PFSK-1 (cell line): ENCODE data around the gene DNAH10.

Source experiments
- FOXP2 ChIP-seq: optimal IDR thresholded peaks from 2 replicates; pipeline ENCODE3; 2011; ENCODE audit warnings: borderline replicate concordance, control low read depth, inconsistent platforms; ENCODE audit not compliant: insufficient read depth; ENCODE audit errors: extremely low read length, extremely low read depth
- POLR2AphosphoS5 ChIP-seq: IDR thresholded peaks from 2 replicates; pipeline ENCODE4 v1.6.1; 2012; ENCODE audit warnings: low read depth, mild to moderate bottlenecking, control low read depth, low read length, moderate library complexity
- SIN3A ChIP-seq: IDR thresholded peaks from 2 replicates; pipeline ENCODE4 v1.6.1; 2012; ENCODE audit warnings: mild to moderate bottlenecking, low read length, moderate library complexity, borderline replicate concordance; ENCODE audit not compliant: insufficient read depth
- TAF1 ChIP-seq: IDR thresholded peaks from 2 replicates; pipeline ENCODE4 v1.6.1; 2012; ENCODE audit warnings: low read length, control low read depth, borderline replicate concordance; ENCODE audit not compliant: insufficient read depth
- TF ChIP-seq, protein P1 (sequence below), 2 experiments: IDR thresholded peaks; 2 replicates each; pipeline versions ENCODE4 v1.6.1 to v1.8.0; 2011 to 2012; ENCODE audit warnings: low read depth in 2 of 2, low read length in 2 of 2, control low read depth in 1 of 2, inconsistent platforms in 1 of 2, mild to moderate bottlenecking in 1 of 2, moderate library complexity in 1 of 2; ENCODE audit not compliant: insufficient read depth in 1 of 2

DNAH10 gene

DNA sequence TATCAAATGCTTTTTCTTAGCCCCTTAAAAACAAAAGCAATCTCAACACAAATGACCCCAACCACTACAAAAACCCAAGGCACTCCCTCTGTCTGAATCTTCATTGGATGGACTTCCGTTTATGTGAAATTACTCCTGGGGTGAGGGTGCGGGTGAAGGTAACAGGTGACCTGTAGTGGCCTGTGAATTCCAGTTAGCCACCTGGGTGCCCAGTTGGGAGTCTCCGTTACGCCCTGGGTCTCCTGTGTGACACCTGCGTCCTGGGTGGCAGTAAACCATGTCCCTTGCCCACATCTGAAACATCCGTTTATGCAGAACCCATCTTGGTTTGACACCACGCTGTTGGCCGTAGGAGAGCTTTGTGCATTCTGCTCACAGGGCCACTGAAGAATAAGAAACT is 148.0 kb downstream of the DNAH10 start:
- TF ChIP-seq SIN3A = no peak
- TF ChIP-seq TAF1 = no peak
- no peak for TF ChIP-seq POLR2AphosphoS5
- no peak for TF ChIP-seq FOXP2
- TF ChIP-seq, protein P1, sequence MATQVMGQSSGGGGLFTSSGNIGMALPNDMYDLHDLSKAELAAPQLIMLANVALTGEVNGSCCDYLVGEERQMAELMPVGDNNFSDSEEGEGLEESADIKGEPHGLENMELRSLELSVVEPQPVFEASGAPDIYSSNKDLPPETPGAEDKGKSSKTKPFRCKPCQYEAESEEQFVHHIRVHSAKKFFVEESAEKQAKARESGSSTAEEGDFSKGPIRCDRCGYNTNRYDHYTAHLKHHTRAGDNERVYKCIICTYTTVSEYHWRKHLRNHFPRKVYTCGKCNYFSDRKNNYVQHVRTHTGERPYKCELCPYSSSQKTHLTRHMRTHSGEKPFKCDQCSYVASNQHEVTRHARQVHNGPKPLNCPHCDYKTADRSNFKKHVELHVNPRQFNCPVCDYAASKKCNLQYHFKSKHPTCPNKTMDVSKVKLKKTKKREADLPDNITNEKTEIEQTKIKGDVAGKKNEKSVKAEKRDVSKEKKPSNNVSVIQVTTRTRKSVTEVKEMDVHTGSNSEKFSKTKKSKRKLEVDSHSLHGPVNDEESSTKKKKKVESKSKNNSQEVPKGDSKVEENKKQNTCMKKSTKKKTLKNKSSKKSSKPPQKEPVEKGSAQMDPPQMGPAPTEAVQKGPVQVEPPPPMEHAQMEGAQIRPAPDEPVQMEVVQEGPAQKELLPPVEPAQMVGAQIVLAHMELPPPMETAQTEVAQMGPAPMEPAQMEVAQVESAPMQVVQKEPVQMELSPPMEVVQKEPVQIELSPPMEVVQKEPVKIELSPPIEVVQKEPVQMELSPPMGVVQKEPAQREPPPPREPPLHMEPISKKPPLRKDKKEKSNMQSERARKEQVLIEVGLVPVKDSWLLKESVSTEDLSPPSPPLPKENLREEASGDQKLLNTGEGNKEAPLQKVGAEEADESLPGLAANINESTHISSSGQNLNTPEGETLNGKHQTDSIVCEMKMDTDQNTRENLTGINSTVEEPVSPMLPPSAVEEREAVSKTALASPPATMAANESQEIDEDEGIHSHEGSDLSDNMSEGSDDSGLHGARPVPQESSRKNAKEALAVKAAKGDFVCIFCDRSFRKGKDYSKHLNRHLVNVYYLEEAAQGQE (IDR thresholded peaks at IDR 0.05; ENCODE audit: insufficient read depth in 1 of 2, low read depth in 2 of 2, low read length in 2 of 2) = no peak

DNA sequence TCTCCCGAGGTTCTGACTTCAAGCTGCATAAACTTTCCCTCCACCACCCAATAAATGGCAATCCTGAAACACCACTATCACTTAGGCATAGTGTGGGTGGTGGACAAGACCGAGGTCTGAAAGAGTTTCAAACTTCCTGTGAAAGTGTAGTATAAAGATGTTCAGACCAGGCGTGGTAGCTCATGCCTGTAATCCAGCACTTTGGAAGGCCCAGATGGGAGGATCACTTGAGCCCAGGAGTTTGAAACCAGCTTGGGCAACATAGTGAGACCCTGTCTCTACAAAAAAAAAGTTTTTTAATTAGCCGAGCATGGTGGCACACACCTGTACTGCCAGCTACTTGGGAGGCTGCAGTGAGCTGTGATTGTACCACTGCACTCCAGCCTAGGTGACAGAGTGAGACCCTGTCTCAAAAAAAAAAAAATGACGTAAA is 148.7 kb downstream of the DNAH10 start:
- TF ChIP-seq SIN3A = no peak
- no peak for TF ChIP-seq TAF1
- TF ChIP-seq FOXP2 = no peak
- TF ChIP-seq POLR2AphosphoS5 = no peak
- TF ChIP-seq, protein P1 (IDR thresholded peaks at IDR 0.05; ENCODE audit: insufficient read depth in 1 of 2, low read depth in 2 of 2, low read length in 2 of 2) = no peak

DNA sequence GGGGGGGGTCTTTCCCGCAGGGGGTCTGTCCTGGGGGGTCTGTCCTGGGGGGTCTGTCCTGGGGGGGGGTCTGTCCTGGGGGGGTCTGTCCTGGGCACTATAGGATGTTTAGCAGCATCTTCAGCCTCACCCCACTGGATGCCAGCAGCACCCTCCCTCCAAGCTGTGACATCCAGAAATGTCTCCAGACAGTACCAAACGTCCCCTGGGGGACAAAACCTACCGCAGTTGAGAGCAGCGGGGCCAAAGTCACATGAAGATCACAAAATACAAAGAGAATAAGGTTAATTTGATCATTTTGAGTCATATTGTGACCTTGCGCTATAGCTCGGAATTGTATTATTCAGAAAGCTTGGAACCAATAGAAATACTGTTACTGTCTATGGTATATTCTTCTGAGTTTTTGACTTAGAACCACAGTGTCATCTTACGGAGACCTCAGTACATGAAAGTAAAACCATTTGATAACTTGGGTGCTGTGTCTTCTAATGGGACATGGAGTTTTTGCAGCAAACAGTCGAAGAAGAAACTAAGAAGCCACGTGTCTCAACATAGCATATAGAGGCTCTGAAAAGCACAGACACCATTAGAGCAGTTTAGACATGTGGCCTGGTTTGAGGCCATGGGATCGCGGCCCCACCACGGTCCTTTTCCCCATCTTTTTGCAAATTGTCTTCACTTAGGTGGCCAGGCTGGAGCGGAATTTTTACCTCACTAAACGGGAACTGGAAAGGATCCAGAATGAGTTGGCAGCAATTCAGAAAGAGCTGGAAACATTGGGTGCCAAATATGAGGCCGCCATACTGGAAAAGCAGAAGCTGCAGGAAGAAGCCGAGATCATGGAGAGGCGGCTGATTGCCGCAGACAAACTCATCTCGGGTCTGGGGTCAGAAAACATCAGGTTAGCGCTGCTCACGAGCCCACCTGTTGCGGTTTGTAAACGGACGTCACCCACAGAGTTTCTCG is 150.6 kb downstream of the DNAH10 start:
- TF ChIP-seq, protein P1 (IDR thresholded peaks at IDR 0.05; ENCODE audit: insufficient read depth in 1 of 2, low read depth in 2 of 2, low read length in 2 of 2) = no peak
- no peak for TF ChIP-seq TAF1
- TF ChIP-seq FOXP2 = no peak
- TF ChIP-seq POLR2AphosphoS5 = no peak
- no peak for TF ChIP-seq SIN3A

DNA sequence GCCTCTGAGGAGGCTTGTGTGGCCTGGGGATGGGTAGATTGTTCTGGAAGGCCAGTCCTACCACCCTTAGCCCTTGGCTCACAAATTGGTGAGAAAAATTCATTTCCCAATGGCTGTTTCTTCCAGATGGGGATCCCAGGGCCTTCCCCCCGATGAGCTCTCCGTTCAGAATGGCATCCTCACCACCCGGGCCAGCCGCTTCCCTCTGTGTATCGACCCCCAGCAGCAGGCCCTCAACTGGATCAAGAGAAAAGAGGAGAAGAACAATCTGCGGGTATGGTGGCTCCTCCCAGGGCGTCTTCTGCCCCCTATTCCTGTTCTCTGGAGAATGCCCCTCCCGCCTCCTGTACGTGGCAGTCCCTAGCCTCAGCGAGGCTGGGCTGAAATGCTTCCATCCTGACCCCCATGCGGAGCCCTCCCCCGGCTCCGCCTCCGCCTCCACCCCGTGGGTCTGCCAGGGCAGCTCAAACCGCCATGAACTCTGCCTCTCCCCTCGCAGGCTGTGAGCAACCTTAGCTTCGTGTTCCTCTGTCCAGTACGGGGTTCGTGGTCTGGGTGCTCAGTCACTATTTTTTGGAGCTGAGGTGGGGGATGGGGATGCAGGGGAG is 152.7 kb downstream of the DNAH10 start:
- TF ChIP-seq, protein P1 (IDR thresholded peaks at IDR 0.05; ENCODE audit: insufficient read depth in 1 of 2, low read depth in 2 of 2, low read length in 2 of 2) = no peak
- TF ChIP-seq POLR2AphosphoS5 (no peak), FOXP2 (no peak), TAF1 (no peak), SIN3A (no peak)
